Hepatocyte (in vitro differentiated cells): ENCODE measurements around the gene HID1. TPM values are rescaled to one million over a fixed set of nuclear protein-coding genes. Genes with fewer than 3 reads are reported as not detected.

Experiments
- DNase-seq: peaks from one replicate; pipeline ENCODE4 v3.0.0-alpha.2; 2016; ENCODE audit warnings: low spot score
- H2AFZ ChIP-seq: fragments of 200-600 bp; sonication (generic); 2 replicates; pipeline ENCODE4 v1.6.0; 2016; ENCODE audit warnings: antibody characterized with exemption, mild to moderate bottlenecking
- H3K27ac ChIP-seq: fragments of 200-600 bp; sonication (generic); 2 replicates; pipeline ENCODE4 v1.5.1; 2016; ENCODE audit warnings: mild to moderate bottlenecking
- H3K27me3 ChIP-seq: fragments of 200-600 bp; sonication (generic); 2 replicates; pipeline ENCODE4 v1.6.1; 2016
- H3K36me3 ChIP-seq: fragments of 200-600 bp; sonication (generic); replicated peaks from 2 replicates; pipeline ENCODE4 v1.5.1; 2016; ENCODE audit warnings: low read depth; ENCODE audit not compliant: insufficient read depth
- H3K4me1 ChIP-seq: fragments of 200-600 bp; sonication (generic); 2 replicates; pipeline ENCODE4 v1.5.1; 2016; ENCODE audit warnings: mild to moderate bottlenecking, moderate library complexity; ENCODE audit not compliant: insufficient read depth
- H3K4me2 ChIP-seq: fragments of 200-600 bp; sonication (generic); 2 replicates; pipeline ENCODE4 v1.6.0; 2016
- H3K4me3 ChIP-seq: fragments of 200-600 bp; sonication (generic); 2 replicates; pipeline ENCODE4 v1.5.1; 2016; ENCODE audit warnings: mild to moderate bottlenecking
- H3K79me2 ChIP-seq: fragments of 200-600 bp; sonication (generic); 2 replicates; pipeline ENCODE4 v1.6.0; 2017; ENCODE audit warnings: mild to moderate bottlenecking
- H3K9me2 ChIP-seq: fragments of 200-600 bp; sonication (generic); replicated peaks from 2 replicates; pipeline ENCODE4 v1.6.0; 2017; ENCODE audit warnings: mild to moderate bottlenecking; ENCODE audit not compliant: insufficient read depth
- H3K9me3 ChIP-seq: fragments of 200-600 bp; sonication (generic); 2 replicates; pipeline ENCODE4 v1.5.1; 2016; ENCODE audit warnings: low read depth, mild to moderate bottlenecking
- H4K20me1 ChIP-seq: fragments of 200-600 bp; sonication (generic); 2 replicates; pipeline ENCODE4 v1.6.0; 2016; ENCODE audit warnings: mild to moderate bottlenecking; ENCODE audit not compliant: insufficient read depth, poor library complexity, severe bottlenecking
- EZH2 ChIP-seq: fragments of 200-600 bp; sonication (generic); IDR thresholded peaks from 2 replicates; pipeline ENCODE4 v1.6.1; 2016; ENCODE audit warnings: antibody characterized with exemption, mild to moderate bottlenecking, borderline replicate concordance
- EZH2phosphoT487 ChIP-seq: fragments of 200-600 bp; sonication (generic); IDR thresholded peaks from one replicate; pipeline ENCODE4 v1.6.1; 2018; ENCODE audit warnings: antibody characterized with exemption, mild to moderate bottlenecking, low read depth, moderate library complexity; ENCODE audit not compliant: unreplicated experiment, severe bottlenecking
- WGBS: methylation state at CpG from one replicate; pipeline ENCODE4 v1.1.6; 2016; ENCODE audit warnings: low lambda C conversion rate; ENCODE audit errors: missing lambda C conversion rate; 5-methylcytosine and 5-hydroxymethylcytosine counted together
- polyA plus RNA-seq: library from polyadenylated mRNA; unstranded; fragments of >200 nt; fragmentation: Nextera tagmentation; extraction: Ambion mirVana; gene quantifications from 2 replicates; pipeline ENCODE4 v1.2.1, GENCODE V29; 2016
- total RNA-seq: library from RNA; depleted of rRNA; stranded (reverse); fragments of >200 nt; gene quantifications from 2 replicates; pipeline ENCODE4 v1.2.3, GENCODE V29; 2014
- TF ChIP-seq, protein P1 (sequence below): fragments of 200-600 bp; sonication (generic); IDR thresholded peaks from 2 replicates; pipeline ENCODE4 v1.5.1; 2016; ENCODE audit warnings: antibody characterized with exemption, mild to moderate bottlenecking; ENCODE audit not compliant: poor library complexity

Gene HID1
- total and polyA plus RNA-seq, 2 experiments from 2014 or later, result 15.3 to 43.4 TPM

DNA sequence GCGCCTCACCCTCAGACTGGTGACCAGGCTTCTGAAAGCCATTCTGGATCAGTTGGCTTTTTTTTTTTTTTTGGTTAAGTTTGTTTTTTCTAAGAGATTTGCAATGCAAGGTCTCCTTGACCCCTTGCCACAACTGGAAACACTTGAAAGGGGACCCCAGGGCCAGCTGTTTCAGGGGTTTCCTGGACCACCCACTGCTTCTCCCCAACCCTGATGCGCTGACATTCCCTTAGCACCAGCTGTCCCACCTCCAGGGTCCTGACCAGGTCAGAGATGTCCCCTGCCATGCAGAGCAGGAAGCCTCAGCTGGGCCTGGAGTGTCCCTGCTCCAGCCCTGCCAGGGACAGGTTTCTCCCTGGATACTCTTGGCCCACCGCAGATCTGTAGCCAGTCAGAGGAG is 31.8 kb upstream of the HID1 start:
- no peak for DNase-seq
- Histone ChIP-seq H3K4me2 (no peak overlapping the region), H4K20me1 (no peaks in the 10 kb centered on the region), H3K4me1 (no peaks in the 10 kb centered on the region), H3K36me3 (no peaks in the 10 kb centered on the region), H3K4me3 (no peak overlapping the region), H3K9me2 (no peaks in the 10 kb centered on the region), H3K27me3 (no peaks in the 10 kb centered on the region), H3K79me2 (no peaks in the 10 kb centered on the region), H3K9me3 (no peaks in the 10 kb centered on the region), H2AFZ (no peak overlapping the region), H3K27ac (no peak overlapping the region)
- no peak for TF ChIP-seq EZH2phosphoT487
- TF ChIP-seq, protein P1, sequence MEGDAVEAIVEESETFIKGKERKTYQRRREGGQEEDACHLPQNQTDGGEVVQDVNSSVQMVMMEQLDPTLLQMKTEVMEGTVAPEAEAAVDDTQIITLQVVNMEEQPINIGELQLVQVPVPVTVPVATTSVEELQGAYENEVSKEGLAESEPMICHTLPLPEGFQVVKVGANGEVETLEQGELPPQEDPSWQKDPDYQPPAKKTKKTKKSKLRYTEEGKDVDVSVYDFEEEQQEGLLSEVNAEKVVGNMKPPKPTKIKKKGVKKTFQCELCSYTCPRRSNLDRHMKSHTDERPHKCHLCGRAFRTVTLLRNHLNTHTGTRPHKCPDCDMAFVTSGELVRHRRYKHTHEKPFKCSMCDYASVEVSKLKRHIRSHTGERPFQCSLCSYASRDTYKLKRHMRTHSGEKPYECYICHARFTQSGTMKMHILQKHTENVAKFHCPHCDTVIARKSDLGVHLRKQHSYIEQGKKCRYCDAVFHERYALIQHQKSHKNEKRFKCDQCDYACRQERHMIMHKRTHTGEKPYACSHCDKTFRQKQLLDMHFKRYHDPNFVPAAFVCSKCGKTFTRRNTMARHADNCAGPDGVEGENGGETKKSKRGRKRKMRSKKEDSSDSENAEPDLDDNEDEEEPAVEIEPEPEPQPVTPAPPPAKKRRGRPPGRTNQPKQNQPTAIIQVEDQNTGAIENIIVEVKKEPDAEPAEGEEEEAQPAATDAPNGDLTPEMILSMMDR, result no peak
- TF ChIP-seq EZH2, result no peak
- 96% methylated on average over 3 of the region's 3 CpGs for WGBS

DNA sequence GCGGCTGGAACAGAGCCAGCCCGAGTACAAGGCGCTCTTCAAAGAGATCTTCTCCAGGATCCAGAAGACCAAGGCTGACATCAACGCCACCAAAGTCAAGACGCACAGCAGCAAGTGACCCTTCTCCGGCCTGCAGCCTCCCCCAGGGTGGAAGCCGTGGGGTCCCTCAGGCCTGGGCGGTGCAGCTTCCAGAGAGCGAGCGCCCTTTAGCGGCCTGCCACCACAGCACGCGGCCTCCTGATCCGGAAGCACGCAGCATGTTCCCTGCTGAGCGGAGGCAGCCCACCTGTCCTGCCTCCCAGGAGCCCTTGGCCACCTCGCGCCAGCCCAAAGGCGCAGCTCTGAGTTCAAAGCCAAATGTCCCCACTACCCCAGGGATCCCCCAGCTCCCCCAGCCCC is 31.4 kb upstream of the HID1 start:
- 94% methylated on average over 15 of the region's 19 CpGs for WGBS
- H3K9me3 ChIP-seq, result no peaks in the 10 kb centered on the region
- H3K36me3 ChIP-seq, result no peaks in the 10 kb centered on the region

DNA sequence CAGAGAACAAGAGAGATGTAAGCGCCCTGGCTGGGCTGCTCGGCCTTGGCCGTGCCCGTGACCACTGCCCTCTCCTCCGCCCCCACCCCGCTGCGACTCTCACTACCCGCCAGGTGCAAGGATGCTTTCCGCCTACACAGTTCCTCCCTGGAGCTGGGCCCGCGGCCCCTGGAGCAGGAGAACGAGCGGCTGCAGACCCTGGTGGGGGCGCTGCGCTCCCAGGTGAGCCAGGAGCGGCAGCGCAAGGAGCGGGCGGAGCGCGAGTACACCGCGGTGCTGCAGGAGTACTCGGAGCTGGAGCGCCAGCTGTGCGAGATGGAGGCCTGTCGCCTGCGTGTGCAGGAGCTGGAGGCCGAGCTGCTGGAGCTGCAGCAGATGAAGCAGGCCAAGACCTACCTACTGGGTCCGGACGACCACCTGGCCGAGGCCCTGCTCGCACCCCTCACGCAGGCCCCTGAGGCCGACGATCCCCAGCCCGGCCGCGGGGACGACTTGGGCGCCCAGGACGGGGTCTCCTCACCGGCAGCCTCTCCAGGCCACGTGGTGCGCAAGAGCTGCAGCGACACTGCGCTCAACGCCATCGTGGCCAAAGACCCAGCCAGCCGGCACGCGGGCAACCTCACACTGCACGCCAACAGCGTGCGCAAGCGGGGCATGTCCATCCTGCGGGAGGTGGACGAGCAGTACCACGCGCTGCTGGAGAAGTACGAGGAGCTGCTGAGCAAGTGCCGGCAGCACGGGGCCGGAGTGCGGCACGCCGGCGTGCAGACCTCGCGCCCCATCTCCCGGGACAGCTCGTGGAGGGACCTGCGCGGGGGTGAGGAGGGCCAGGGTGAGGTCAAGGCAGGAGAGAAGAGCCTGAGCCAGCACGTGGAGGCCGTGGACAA is 30.8 kb upstream of the HID1 start:
- H3K27ac ChIP-seq, result no peak overlapping the region
- H3K4me1 ChIP-seq, result no peaks in the 10 kb centered on the region
- no peak overlapping the region for H3K4me3 ChIP-seq
- DNase-seq, result no peak
- H2AFZ ChIP-seq, result no peak overlapping the region
- no peak overlapping the region for H3K4me2 ChIP-seq
- H4K20me1 ChIP-seq, result no peaks in the 10 kb centered on the region
- H3K9me3 ChIP-seq, result no peaks in the 10 kb centered on the region
- TF ChIP-seq EZH2phosphoT487 (no peak), EZH2 (no peak)
- TF ChIP-seq, protein P1, result no peak
- no peaks in the 10 kb centered on the region for H3K9me2 ChIP-seq
- no peaks in the 10 kb centered on the region for H3K36me3 ChIP-seq
- WGBS, result 97% methylated on average over 76 of the region's 76 CpGs
- no peaks in the 10 kb centered on the region for H3K27me3 ChIP-seq
- H3K79me2 ChIP-seq, result no peaks in the 10 kb centered on the region

More for the DNA sequence above, 31.4 kb upstream of the HID1 start:
- Histone ChIP-seq H2AFZ (no peak overlapping the region), H3K27ac (no peak overlapping the region), H3K79me2 (no peaks in the 10 kb centered on the region), H3K4me1 (no peaks in the 10 kb centered on the region), H4K20me1 (no peaks in the 10 kb centered on the region), H3K9me2 (no peaks in the 10 kb centered on the region), H3K4me3 (no peak overlapping the region), H3K27me3 (no peaks in the 10 kb centered on the region), H3K4me2 (no peak overlapping the region)
- TF ChIP-seq, protein P1, result no peak
- TF ChIP-seq EZH2, result no peak
- no peak for TF ChIP-seq EZH2phosphoT487
- DNase-seq, result no peak
